Stimulated activated CD4-positive, alpha-beta T cell treated with anti-CD3 and anti-CD28 coated beads, Interleukin-4, amount 100 ng/mL, for 4 hours (primary cell): Measurements from ENCODE around the gene SNAPC5.

Experiments
- DNase-seq, 2 experiments: peaks; one replicate each; pipeline ENCODE4 v3.0.0-alpha.2; 2020

Gene SNAPC5

GRCh38 chr15:66452971-66453580, 44.5 kb downstream of the SNAPC5 start:
- no peak for DNase-seq

GRCh38 chr15:66452420-66452819, 45.1 kb downstream of the SNAPC5 start:
- DNase-seq = no peak
